HEK293T (cell line): ENCODE data around the gene C2orf76.
"Not testable (repeated sequence)": the region's sequence is repeated elsewhere in the genome, so short reads cannot be mapped to it uniquely, and the experiment has no call there.

Source experiments
- CTCF ChIA-PET: fragments of 350-600 bp; formaldehyde crosslinking; extraction: SDS; loops from one replicate; lab custom pipeline; 2021; ENCODE audit warnings: antibody characterized with exemption, inconsistent platforms; lab: Yijun Ruan, JAX
- POLR2A ChIA-PET: fragments of 350-600 bp; formaldehyde crosslinking; extraction: SDS; loops from one replicate; lab custom pipeline; 2020; ENCODE audit warnings: antibody characterized with exemption, inconsistent platforms; lab: Yijun Ruan, JAX
- DNase-seq: peaks from one replicate; pipeline ENCODE4 v3.0.0; 2012; ENCODE audit warnings: mixed read lengths; ENCODE audit errors: extremely low spot score
- ARNT ChIP-seq: fragments of 450-650 bp; IDR thresholded peaks from 2 replicates; pipeline ENCODE4 v1.6.1; 2017; ENCODE audit warnings: mild to moderate bottlenecking
- BHLHE40 ChIP-seq: fragments of 450-650 bp; IDR thresholded peaks from 2 replicates; pipeline ENCODE4 v1.6.1; 2016; ENCODE audit warnings: mild to moderate bottlenecking, moderate library complexity, borderline replicate concordance
- CTBP1 ChIP-seq: fragments of 450-650 bp; IDR thresholded peaks from 2 replicates; pipeline ENCODE4 v1.6.1; 2016; ENCODE audit warnings: borderline replicate concordance
- ELF4 ChIP-seq: fragments of 450-650 bp; IDR thresholded peaks from 2 replicates; pipeline ENCODE4 v1.6.1; 2017; ENCODE audit warnings: antibody characterized with exemption
- FOXA1 ChIP-seq: fragments of 450-650 bp; IDR thresholded peaks from 2 replicates; pipeline ENCODE4 v1.6.1; 2016; ENCODE audit warnings: mild to moderate bottlenecking
- FOXK2 ChIP-seq: fragments of 450-650 bp; IDR thresholded peaks from 2 replicates; pipeline ENCODE4 v1.6.1; 2016; ENCODE audit warnings: mild to moderate bottlenecking
- FOXM1 ChIP-seq: fragments of 450-650 bp; IDR thresholded peaks from 2 replicates; pipeline ENCODE4 v1.6.1; 2017; ENCODE audit warnings: mild to moderate bottlenecking, borderline replicate concordance
- HDGF ChIP-seq: fragments of 450-650 bp; IDR thresholded peaks from 2 replicates; pipeline ENCODE4 v1.6.1; 2017; ENCODE audit warnings: antibody characterized with exemption, borderline replicate concordance
- L3MBTL2 ChIP-seq: fragments of 450-650 bp; conservative IDR thresholded peaks from 2 replicates; pipeline ENCODE4 v1.6.1; 2016; ENCODE audit warnings: mild to moderate bottlenecking
- LEF1 ChIP-seq: fragments of 450-650 bp; IDR thresholded peaks from 2 replicates; pipeline ENCODE4 v1.6.1; 2017; ENCODE audit warnings: mild to moderate bottlenecking, borderline replicate concordance
- NFRKB ChIP-seq: fragments of 450-650 bp; IDR thresholded peaks from 2 replicates; pipeline ENCODE4 v1.6.1; 2016; ENCODE audit warnings: mild to moderate bottlenecking, moderate library complexity
- PKNOX1 ChIP-seq: fragments of 450-650 bp; IDR thresholded peaks from 2 replicates; pipeline ENCODE4 v1.6.1; 2016
- SP1 ChIP-seq: fragments of 450-650 bp; IDR thresholded peaks from 2 replicates; pipeline ENCODE4 v1.6.1; 2017
- SUZ12 ChIP-seq: fragments of 450-650 bp; IDR thresholded peaks from 2 replicates; pipeline ENCODE4 v1.6.1; 2016; ENCODE audit warnings: mild to moderate bottlenecking
- TARDBP ChIP-seq: fragments of 450-650 bp; IDR thresholded peaks from 2 replicates; pipeline ENCODE4 v1.6.1; 2016
- ZNF384 ChIP-seq: fragments of 450-650 bp; IDR thresholded peaks from 2 replicates; pipeline ENCODE4 v1.6.1; 2016

Gene C2orf76

DNA sequence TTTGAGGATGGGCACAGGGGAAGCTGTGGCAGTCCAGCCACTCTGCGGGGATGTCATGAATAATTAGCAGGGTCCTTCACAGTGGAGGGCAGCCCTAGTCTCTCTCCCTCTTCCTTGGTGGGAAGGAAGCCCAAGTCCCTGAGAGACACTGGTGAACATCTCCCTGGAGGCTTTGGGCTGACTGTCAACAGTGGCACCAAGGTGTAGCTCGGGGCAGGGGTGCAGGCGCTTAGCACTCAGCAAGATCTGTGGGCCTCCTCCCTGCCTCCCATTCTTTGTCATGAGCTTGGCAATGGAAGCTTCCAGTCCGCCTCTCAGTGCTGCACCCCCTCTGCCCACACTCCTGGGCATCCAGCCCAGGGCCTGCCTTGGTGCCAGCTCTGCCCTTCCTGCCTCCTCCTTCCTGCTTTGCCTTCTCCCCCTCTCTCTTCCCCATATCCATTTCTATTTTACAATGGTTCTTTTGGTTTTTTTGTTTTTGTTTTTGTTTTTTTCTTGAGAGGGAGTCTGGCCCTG, 83.6 kb downstream of the C2orf76 start:
- DNase-seq: no peak
- ChIA-PET CTCF (interaction anchor here (1.1 kb wide), 1 partner anchor 19 kb away, joined by 3 read pairs; no protein-coding TSS in a partner anchor), POLR2A (no interaction called here)
- TF ChIP-seq ARNT: no peak
- TF ChIP-seq SP1: no peak
- TF ChIP-seq FOXA1: no peak
- TF ChIP-seq CTBP1: no peak
- TF ChIP-seq HDGF: no peak
- no peak for TF ChIP-seq PKNOX1
- no peak for TF ChIP-seq FOXM1
- no peak for TF ChIP-seq TARDBP
- no peak for TF ChIP-seq L3MBTL2
- TF ChIP-seq ZNF384: no peak
- no peak for TF ChIP-seq NFRKB
- no peak for TF ChIP-seq ELF4
- no peak for TF ChIP-seq SUZ12
- TF ChIP-seq LEF1: no peak
- no peak for TF ChIP-seq FOXK2
- TF ChIP-seq BHLHE40: no peak

GRCh38 chr2:119282146-119282995, 84.3 kb downstream of the C2orf76 start:
- ChIA-PET CTCF (no interaction called here), POLR2A (no interaction called here)
- no peak for DNase-seq
- no peak for TF ChIP-seq LEF1
- no peak for TF ChIP-seq ELF4
- TF ChIP-seq CTBP1: no peak
- TF ChIP-seq BHLHE40: no peak
- TF ChIP-seq PKNOX1: no peak

DNA sequence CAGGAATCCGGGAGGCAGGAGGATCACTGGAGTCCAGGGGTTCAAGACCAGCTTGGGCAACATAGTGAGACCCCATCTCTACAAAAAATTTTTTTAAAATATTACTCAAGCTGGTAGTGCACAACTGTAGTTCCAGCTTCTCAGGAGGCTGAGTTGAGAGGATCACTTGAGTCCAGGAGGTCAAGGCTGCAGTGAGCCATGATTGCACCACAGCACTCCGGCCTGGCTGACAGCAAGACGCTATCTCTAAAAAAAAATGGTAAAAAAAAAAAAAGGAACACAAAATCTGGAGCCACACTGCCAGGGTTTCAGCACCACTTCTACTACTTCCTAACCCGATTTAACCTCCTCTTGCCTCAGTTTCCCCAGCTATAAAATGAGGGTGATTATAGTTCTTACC, 86.0 kb downstream of the C2orf76 start:
- CTCF ChIA-PET: no interaction called here
- TF ChIP-seq ELF4: no peak
- TF ChIP-seq BHLHE40: no peak
- no peak for TF ChIP-seq NFRKB
- TF ChIP-seq LEF1: no peak
- no peak for TF ChIP-seq FOXM1
- TF ChIP-seq FOXA1: no peak
- TF ChIP-seq FOXK2: no peak
- no peak for TF ChIP-seq L3MBTL2
- no peak for TF ChIP-seq SP1
- no peak for TF ChIP-seq ARNT
- POLR2A ChIA-PET: no interaction called here
- no peak for DNase-seq

GRCh38 chr2:119279666-119280065, 87.0 kb downstream of the C2orf76 start:
- TF ChIP-seq L3MBTL2 (no peak), NFRKB (no peak), LEF1 (no peak), TARDBP (no peak), SUZ12 (no peak), FOXK2 (no peak), BHLHE40 (no peak)
- CTCF ChIA-PET: interaction anchor here (1.0 to 1.1 kb wide), 2 partner anchors 13 to 27 kb away, joined by 3 read pairs; no protein-coding TSS in a partner anchor
- POLR2A ChIA-PET: no interaction called here
- no peak for DNase-seq

- DNase-seq: no peak
- TF ChIP-seq L3MBTL2: no peak
- no peak for TF ChIP-seq ARNT
- TF ChIP-seq SP1: no peak
- no peak for TF ChIP-seq CTBP1
- POLR2A ChIA-PET: no interaction called here
- CTCF ChIA-PET: interaction anchor here (1.1 kb wide), 1 partner anchor 12 kb away, joined by 3 read pairs; no protein-coding TSS in a partner anchor
Measured at GRCh38 chr2:119278946-119279345, 87.7 kb downstream of the C2orf76 start.

DNA sequence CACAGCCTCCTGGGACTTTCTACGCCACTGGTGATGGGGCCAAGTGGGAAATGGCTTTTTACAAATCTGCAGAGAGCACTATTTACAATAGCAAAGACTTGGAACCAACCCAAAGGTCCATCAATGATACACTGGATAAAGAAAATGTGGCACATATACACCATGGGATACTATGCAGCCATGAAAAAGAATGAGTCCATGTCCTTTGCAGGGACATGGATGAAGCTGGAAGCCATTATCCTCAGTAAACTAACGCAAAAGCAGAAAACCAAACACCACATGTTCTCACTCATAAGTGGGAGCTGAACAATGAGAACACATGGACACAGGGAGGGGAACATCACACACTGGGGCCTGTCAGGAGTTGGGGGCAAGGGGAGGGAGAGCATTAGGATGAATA, 88.2 kb downstream of the C2orf76 start:
- CTCF ChIA-PET, POLR2A ChIA-PET, DNase-seq: not testable (repeated sequence)

GRCh38 chr2:119276864-119277263, 89.8 kb downstream of the C2orf76 start:
- ChIA-PET POLR2A (no interaction called here), CTCF (no interaction called here)
- TF ChIP-seq FOXA1: no peak
- no peak for TF ChIP-seq NFRKB
- no peak for TF ChIP-seq LEF1
- TF ChIP-seq BHLHE40: no peak
- no peak for TF ChIP-seq TARDBP
- DNase-seq: no peak
